Spinal cord (tissue), 10 donors: ENCODE measurements around the gene RAP1A. TPM values are rescaled to one million over a fixed set of nuclear protein-coding genes. Genes with fewer than 3 reads are reported as not detected.
A peak's percentile ranks its signal among the peaks of the same experiment; 100 is the strongest.
"Not testable (repeated sequence)": the region's sequence is repeated elsewhere in the genome, so short reads cannot be mapped to it uniquely, and the experiment has no call there.

Experiments
- DNase-seq, 6 donors: peaks; one replicate each; pipeline versions ENCODE4 v3.0.0 to v3.0.0-alpha.2; 2013 to 2015; ENCODE audit warnings: low spot score in 6 of 6, low read depth in 4 of 6
- H3K27ac ChIP-seq: one replicate; pipeline ENCODE4 v1.5.1; 2013; ENCODE audit warnings: low read depth, low read length, control low read depth
- H3K27me3 ChIP-seq: one replicate; pipeline ENCODE4 v1.6.1; 2013; ENCODE audit warnings: low read length; ENCODE audit not compliant: control insufficient read depth, insufficient read depth
- H3K36me3 ChIP-seq: one replicate; pipeline ENCODE4 v1.6.1; 2013; ENCODE audit warnings: low read length; ENCODE audit not compliant: control insufficient read depth, insufficient read depth
- H3K4me1 ChIP-seq: one replicate; pipeline ENCODE4 v1.6.1; 2013; ENCODE audit warnings: low read length; ENCODE audit not compliant: control insufficient read depth, insufficient read depth
- H3K4me3 ChIP-seq: one replicate; pipeline ENCODE4 v1.5.1; 2013; ENCODE audit warnings: low read depth, low read length, control low read depth
- H3K9me3 ChIP-seq: one replicate; pipeline ENCODE4 v1.6.1; 2013; ENCODE audit warnings: low read length; ENCODE audit not compliant: control insufficient read depth, insufficient read depth
- WGBS: methylation state at CpG from one replicate; pipeline ENCODE4 v1.1.5; 2013; ENCODE audit warnings: missing lambda C conversion rate; ENCODE audit not compliant: insufficient coverage; 5-methylcytosine and 5-hydroxymethylcytosine counted together
- polyA plus RNA-seq, 2 donors: library from polyadenylated mRNA; unstranded; fragments of 120-200 nt; gene quantifications; one replicate each; pipeline ENCODE4 v1.2.1, GENCODE V29; 2013; ENCODE audit not compliant: insufficient read length in 2 of 2
- total RNA-seq, 2 donors: library from RNA; depleted of rRNA in 1 of 2; stranded (reverse); fragments of 120-200 nt in 1 of 2; fragments of >200 nt in 1 of 2; gene quantifications; one replicate each; pipeline versions ENCODE4 v1.2.3 to v1.2.4, GENCODE V29; 2013 to 2014
- donor health status: healthy.

The RAP1A gene
- total and polyA plus RNA-seq, 4 donors, result 29.3 to 84.4 (median 57.9) TPM

DNA sequence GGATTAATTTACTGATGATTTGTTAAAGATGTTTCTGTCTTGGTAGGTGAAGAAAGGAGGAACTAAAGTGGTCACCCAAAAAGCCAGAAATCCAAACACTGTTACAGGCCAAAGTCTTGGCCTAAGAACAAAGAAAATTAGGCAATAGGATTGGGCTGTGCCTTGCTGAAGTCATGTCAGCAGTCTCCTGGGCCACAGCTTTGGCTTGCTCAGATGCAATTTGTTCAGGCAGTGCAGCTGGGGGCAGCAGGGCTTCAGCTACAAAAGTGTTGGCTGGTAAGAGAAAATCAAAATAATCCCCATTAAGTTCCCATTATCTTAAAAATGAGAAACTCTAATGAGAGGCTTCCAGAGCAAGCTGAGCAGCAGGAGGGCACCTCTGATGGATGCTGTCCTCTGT lies 14.0 kb upstream of the RAP1A start:
- Histone ChIP-seq H3K36me3 (no peaks in the 10 kb centered on the region), H3K9me3 (no peaks in the 10 kb centered on the region), H3K4me1 (peaks cover 7% of the 10 kb centered on the region), H3K4me3 (no peak overlapping the region), H3K27me3 (no peaks in the 10 kb centered on the region), H3K27ac (no peak overlapping the region)
- DNase-seq, result peak in 1 of 6 donors; percentile 70

DNA sequence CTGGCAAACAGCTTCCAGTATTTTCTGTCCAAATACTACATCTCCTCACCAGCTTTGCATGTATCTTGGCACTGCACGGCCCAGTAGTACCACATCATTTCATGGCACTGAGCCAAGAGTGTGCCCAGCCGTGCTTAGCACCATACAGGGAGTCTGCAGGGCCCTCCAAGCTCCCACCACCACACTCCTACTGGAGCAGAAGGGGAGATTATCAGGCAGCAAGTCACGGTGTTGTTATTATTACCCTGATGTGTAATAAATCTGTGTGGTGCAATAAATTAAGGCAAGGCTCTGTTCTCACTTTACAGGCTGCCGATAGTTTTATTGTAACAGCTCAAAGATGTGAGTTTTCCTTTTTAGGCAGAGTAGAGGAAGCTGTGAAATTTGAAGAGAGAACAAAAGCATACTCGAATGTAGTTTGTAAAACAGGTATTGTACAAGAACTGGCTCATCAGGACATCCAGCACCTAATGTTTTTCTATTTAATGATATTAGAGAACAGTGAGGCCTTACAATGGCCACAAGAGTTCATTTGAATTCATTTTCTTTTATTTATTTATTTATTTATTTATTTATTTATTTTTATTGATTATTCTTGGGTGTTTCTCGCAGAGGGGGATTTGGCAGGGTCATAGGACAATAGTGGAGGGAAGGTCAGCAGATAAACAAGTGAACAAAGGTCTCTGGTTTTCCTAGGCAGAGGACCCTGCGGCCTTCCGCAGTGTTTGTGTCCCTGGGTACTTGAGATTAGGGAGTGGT lies 13.0 kb upstream of the RAP1A start:
- 47% methylated on average over 2 of the region's 8 CpGs for WGBS
- not testable (repeated sequence) for H3K27ac ChIP-seq, H3K27me3 ChIP-seq, H3K36me3 ChIP-seq, H3K4me3 ChIP-seq, H3K9me3 ChIP-seq, H3K4me1 ChIP-seq
- peak in 2 of 6 donors; percentile 36 to 69 for DNase-seq

DNA sequence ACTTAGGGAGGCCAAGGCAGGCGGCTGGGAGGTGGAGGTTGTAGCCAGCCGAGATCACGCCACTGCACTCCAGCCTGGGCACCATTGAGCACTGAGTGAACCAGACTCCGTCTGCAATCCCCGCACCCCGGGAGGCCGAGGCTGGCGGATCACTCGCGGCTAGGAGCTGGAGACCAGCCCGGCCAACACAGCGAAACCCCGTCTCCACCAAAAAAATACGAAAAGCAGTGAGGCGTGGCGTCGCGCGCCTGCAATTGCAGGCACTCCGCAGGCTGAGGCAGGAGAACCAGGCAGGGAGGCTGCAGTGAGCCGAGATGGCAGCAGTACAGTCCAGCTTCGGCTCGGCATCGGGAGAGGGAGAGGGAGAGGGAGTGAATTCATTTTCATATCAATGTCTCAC lies 11.1 kb upstream of the RAP1A start:
- WGBS, result 92% methylated on average over 20 of the region's 24 CpGs
- H3K4me1 ChIP-seq, H3K4me3 ChIP-seq, H3K27me3 ChIP-seq, H3K9me3 ChIP-seq, H3K27ac ChIP-seq, DNase-seq, H3K36me3 ChIP-seq: not testable (repeated sequence)

DNA sequence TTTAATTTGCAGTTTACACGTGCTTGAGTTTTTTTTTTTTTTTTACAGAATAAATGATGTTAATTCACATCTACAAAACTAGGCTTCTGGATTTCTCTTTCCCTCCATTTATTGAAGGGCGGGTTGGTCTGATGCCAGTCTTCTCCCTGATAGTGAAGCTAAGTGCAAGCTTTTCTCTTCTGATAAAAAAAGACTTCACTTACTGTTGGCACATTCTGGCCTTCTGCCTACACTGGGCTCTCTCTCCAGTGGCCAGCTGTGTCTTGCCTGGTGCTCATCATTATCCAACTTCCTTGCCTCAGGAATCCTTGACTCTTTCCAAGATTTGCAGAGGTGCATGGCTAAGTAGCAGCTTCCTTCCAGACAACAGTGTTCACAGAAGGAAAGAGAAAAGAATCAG lies 7.6 kb upstream of the RAP1A start:
- no peaks in the 10 kb centered on the region for H3K9me3 ChIP-seq
- H3K27me3 ChIP-seq, result no peaks in the 10 kb centered on the region
- no peak overlapping the region for H3K4me3 ChIP-seq
- peak in 1 of 6 donors; percentile 53 for DNase-seq
- H3K36me3 ChIP-seq, result no peaks in the 10 kb centered on the region
- H3K4me1 ChIP-seq, result no peaks in the 10 kb centered on the region
- H3K27ac ChIP-seq, result no peak overlapping the region
- 40% methylated on average over 1 of the region's 2 CpGs for WGBS

DNA sequence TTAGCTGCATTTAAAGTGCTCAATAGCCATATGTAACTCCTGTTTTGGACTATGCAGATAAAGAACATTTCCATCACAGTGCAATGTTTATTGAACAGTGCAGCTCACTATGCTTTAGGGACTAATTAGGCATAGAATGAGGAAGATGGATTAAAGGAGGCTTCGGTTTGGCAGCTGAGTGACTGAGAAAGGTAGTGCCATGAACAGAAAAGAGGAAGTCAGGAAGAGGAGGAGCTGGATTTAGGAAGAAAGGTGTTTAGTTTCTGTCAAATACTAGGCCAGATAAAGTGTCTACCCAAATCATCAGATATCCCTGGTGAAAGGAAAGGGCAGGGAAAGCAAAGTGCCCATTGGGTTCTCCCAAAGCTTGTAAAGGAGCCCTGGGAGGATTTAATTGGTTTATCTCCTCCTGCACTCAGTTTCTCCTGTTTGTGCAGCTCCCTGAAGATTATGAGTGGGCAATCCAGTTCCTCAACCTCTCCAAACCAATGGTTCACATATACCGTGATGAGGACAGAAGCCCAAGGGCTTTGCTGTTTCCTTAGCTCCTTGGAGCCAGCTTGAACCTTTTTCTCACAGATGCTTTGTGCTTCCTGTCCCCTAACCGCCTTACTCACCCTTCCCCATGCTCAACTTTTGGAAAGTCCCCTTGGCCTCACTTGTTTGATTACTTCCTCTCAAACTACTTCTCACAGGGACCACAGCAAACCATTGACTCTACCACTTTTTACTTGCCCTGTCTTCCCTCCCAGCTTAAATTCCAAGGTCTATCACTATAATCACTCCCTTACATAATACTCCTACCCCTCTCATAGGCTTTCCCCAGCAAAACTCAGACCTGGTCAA lies 3.5 kb upstream of the RAP1A start:
- Histone ChIP-seq H3K4me1 (peaks cover 4% of the 10 kb centered on the region), H3K36me3 (no peaks in the 10 kb centered on the region)

DNA sequence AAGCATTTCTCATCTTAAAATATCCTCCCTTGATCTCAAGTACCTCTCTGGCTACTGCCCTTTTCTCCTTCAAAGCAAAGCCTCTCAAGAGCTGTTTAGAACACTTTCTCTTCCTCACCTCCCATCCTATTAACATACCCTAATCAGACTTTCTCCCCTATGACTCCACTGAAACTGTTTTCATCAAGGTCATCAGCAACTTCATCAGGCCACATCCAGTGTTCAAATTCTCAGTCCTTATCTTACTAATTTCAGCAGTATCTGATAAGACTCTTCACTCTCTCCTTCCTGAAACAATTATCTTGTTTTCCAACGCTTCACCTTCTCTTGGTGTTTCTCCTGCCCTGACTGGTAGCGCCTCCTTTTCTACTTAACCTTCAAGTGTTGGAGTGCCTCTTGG lies 1.5 kb upstream of the RAP1A start:
- H3K4me1 ChIP-seq, result peaks cover 4% of the 10 kb centered on the region
- whole genome bisulfite sequencing, result 95% methylated on average over 2 of the region's 2 CpGs
- H3K27me3 ChIP-seq, result no peaks in the 10 kb centered on the region
- no peak overlapping the region for H3K4me3 ChIP-seq
- H3K27ac ChIP-seq, result no peak overlapping the region
- H3K9me3 ChIP-seq, result no peaks in the 10 kb centered on the region
- DNase-seq, result no peak
- no peaks in the 10 kb centered on the region for H3K36me3 ChIP-seq

More for the DNA sequence above, 3.5 kb upstream of the RAP1A start:
- DNase-seq, result no peak
- H3K9me3 ChIP-seq, result no peaks in the 10 kb centered on the region
- no peaks in the 10 kb centered on the region for H3K27me3 ChIP-seq
- H3K27ac ChIP-seq, result no peak overlapping the region
- WGBS, result 72% methylated on average over 3 of the region's 3 CpGs
- no peak overlapping the region for H3K4me3 ChIP-seq

DNA sequence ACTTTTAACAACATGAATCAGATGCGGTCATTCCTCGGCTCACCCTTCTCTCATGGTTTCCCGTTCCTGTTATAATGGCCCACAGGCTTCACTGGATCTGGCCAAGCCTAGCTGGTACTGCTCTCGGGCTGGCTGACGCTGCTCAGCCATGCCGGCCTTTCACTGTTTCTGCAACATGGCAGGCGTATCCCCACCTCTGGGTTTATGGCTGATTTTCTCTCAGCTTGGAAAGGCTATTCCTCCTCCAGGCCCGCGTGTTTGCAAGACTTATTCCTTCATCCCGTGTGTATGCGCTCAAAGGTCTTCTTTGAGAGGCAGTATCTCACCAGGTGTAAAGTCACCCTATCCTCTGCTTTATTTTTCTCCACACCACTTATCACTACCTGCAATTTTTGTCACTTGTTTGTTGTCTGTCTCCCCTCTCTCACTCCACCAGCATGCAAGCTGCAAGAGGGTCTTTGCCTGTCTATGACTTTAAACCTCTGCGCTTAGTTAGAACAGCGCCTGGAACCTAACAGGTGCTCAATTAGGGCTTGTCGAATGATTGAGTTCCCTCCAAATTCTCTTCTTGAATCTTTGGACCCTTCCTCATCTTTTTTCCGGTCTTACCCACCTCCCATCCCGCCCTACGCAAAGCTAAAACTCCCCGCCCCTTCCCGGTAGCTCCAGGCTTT lies 491 bp upstream of the RAP1A start:
- 50% methylated on average over 19 of the region's 19 CpGs for WGBS
- Histone ChIP-seq H3K4me3 (peak overlapping the region; percentile 62), H3K36me3 (no peaks in the 10 kb centered on the region), H3K27me3 (no peaks in the 10 kb centered on the region), H3K9me3 (no peaks in the 10 kb centered on the region), H3K4me1 (peaks cover 4% of the 10 kb centered on the region), H3K27ac (peak overlapping the region; percentile 79)
- DNase-seq, result no peak

DNA sequence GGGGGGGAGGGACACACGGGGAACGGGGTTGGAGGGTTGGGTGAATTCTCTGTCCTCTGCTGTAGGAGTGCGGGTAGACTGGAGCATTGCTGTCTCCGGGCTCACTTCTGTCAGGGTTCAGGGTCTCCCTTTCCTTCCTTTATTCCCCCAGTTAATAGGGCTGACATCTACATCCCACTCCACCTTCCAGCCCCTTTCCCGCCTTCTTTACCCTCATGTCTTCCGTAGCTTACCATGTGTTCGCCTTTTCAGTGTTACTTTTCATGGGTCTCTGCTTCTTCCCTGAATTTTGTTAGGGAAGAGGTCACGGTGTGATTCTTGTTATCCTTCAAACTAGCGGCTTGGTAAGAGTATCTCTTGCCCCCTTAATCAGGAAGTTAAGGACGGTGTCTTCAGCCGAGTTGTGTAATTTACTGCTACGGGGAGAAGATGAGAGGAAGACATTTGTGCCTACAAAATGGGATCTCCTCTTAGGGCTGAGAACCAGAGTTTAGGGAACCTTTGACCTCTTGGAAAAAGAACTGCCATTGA lies 917 bp downstream of the RAP1A start:
- Histone ChIP-seq H3K4me1 (peaks cover 4% of the 10 kb centered on the region), H3K9me3 (no peaks in the 10 kb centered on the region), H3K27me3 (no peaks in the 10 kb centered on the region), H3K27ac (peak overlapping the region; percentile 79), H3K36me3 (no peaks in the 10 kb centered on the region), H3K4me3 (peak overlapping the region; percentile 68)
- peak in 1 of 6 donors; percentile 5 for DNase-seq
- 3% methylated on average over 8 of the region's 12 CpGs for WGBS

DNA sequence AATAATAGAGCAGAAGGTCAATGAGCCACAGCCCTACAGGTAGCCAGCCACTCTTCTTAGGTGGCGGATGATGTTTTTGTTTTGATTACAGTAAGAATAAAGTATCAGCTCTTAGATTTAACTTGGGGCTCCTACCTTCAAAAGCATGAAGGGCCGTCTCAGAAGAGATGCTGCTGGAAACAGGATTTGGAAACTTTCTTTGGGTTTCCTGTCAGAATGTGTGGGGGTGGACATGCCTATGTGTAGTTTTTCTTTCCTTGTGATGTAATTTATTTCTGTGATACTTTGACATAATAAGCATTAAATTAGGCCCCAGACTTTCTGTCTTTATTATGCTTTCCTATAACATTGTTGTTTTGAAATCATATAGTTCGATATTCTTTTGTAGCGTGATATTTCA lies 1.5 kb downstream of the RAP1A start:
- H3K27ac ChIP-seq, result peak overlapping the region; percentile 79
- no peak for DNase-seq
- H3K4me1 ChIP-seq, result peaks cover 4% of the 10 kb centered on the region

More for the DNA sequence above, 1.5 kb downstream of the RAP1A start:
- Histone ChIP-seq H3K36me3 (no peaks in the 10 kb centered on the region), H3K4me3 (peak overlapping the region; percentile 68), H3K27me3 (no peaks in the 10 kb centered on the region), H3K9me3 (no peaks in the 10 kb centered on the region)
- WGBS, result 40% methylated on average over 1 of the region's 4 CpGs
